Prostate gland (tissue), 2 donors: ENCODE measurements around the gene SLC25A12.

Experiments
- POLR2A ChIP-seq: fragments of 450-650 bp; IDR thresholded peaks from one replicate; pipeline ENCODE4 v1.6.1; 2016; ENCODE audit warnings: antibody characterized with exemption, mild to moderate bottlenecking
- POLR2AphosphoS5 ChIP-seq: sonication (generic); formaldehyde crosslinking; IDR thresholded peaks from one replicate; pipeline ENCODE4 v1.6.1; 2017; ENCODE audit warnings: antibody characterized with exemption
- TF ChIP-seq, protein P1 (sequence below), 4 experiments: fragments of 200-600 bp in 2 of 4; fragments of 450-650 bp in 2 of 4; sonication (generic) in 2 of 4; IDR thresholded peaks; 1 replicate in 3 of 4; 2 replicates in 1 of 4; pipeline ENCODE4 v1.5.1; 2016 to 2019; ENCODE audit warnings: antibody characterized with exemption in 4 of 4, mild to moderate bottlenecking in 2 of 4, moderate library complexity in 2 of 4

DNA sequence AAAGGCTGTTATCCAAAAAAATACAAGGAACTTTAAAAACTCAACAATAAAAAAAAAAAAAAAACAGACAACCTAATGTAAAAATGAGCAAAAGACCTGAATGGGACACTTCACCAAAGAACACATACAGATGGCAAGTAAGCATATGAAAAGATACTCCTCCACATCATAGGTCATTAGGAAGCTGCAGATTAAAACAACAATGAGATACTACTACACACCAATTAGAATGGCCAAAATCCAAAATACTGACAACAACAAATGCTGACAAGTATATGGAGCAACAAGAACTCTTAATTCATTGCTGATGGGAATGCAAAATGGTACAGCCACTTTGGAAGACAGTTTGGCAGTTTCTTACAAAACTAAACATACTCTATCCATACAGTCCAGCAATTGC, 122.6 kb downstream of the SLC25A12 start:
- TF ChIP-seq, protein P1, sequence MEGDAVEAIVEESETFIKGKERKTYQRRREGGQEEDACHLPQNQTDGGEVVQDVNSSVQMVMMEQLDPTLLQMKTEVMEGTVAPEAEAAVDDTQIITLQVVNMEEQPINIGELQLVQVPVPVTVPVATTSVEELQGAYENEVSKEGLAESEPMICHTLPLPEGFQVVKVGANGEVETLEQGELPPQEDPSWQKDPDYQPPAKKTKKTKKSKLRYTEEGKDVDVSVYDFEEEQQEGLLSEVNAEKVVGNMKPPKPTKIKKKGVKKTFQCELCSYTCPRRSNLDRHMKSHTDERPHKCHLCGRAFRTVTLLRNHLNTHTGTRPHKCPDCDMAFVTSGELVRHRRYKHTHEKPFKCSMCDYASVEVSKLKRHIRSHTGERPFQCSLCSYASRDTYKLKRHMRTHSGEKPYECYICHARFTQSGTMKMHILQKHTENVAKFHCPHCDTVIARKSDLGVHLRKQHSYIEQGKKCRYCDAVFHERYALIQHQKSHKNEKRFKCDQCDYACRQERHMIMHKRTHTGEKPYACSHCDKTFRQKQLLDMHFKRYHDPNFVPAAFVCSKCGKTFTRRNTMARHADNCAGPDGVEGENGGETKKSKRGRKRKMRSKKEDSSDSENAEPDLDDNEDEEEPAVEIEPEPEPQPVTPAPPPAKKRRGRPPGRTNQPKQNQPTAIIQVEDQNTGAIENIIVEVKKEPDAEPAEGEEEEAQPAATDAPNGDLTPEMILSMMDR (IDR thresholded peaks at IDR 0.05) = no peak
- TF ChIP-seq POLR2A (no peak), POLR2AphosphoS5 (no peak)
